ENCODE measurements around the gene E4F1. TPM values are rescaled to one million over a fixed set of nuclear protein-coding genes. Genes with fewer than 3 reads are reported as not detected.

E4F1 gene
- total and polyA plus RNA-seq, 2 of the 8 experiments (the other 6 are each of a cell fraction or from before 2014, with no cell fraction given), result 22.2 to 27.0 TPM

DNA sequence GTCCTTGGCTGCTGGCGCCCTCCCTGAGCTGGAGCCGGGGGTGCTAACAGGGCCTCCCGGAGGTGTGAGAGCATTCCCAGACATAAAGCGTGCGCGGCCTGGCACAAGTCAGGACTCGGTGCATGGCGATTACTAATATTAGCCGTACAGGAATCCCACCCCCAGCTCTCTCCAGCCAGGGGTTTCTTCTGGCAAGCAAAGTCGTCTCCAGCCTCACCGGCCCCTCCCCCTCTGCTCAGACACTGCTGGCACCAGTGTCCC is 32.0 kb upstream of the E4F1 start:
- H4K5ac ChIP-seq (ENCODE audit: insufficient read length, low read depth, low read length), result no peak overlapping the region
- H3K27me3 ChIP-seq (replicated peaks in 1 of 4; ENCODE audit: control insufficient read depth in 3 of 4, extremely low read depth in 1 of 4, insufficient read depth in 3 of 4, low read length in 3 of 4), result peaks cover 0 to 7% (median 3%) of the 10 kb centered on the region in 4 experiments; a peak in 4 of 7 replicates
- H3K4me3 ChIP-seq (ENCODE audit: extremely low read depth in 1 of 4, insufficient read depth in 2 of 4, low read depth in 3 of 4, low read length in 4 of 4), result no peak overlapping the region
- no peak overlapping the region for H3K27ac ChIP-seq (ENCODE audit: low read depth, low read length)
- H3K9me3 ChIP-seq (ENCODE audit: insufficient read depth in 2 of 2, low read depth in 1 of 2, low read length in 1 of 2), result no peaks in the 10 kb centered on the region
- WGBS, 2 experiments (ENCODE audit: extremely low coverage in 1 of 2, insufficient coverage in 1 of 2, insufficient read length in 1 of 2, insufficient replicate concordance in 2 of 2, low coverage in 1 of 2, low lambda C conversion rate in 2 of 2, missing lambda C conversion rate in 1 of 2), result 91% methylated on average over 11 of the region's 11 CpGs; no CpG with 5 or more reads in 1 of the 2 experiments
- POLR2A ChIA-PET (ENCODE audit: partially characterized antibody), result interaction anchor here (0.7 to 2.4 kb wide), 9 partner anchors 8 to 198 kb away, joined by 3 to 7 read pairs (median 4); partner anchors contain the start of genes BRICD5, E4F1, ECI1 and PGP
- no peak overlapping the region for H2AK5ac ChIP-seq (ENCODE audit: low read depth, low read length)
- no peak overlapping the region for H4K91ac ChIP-seq (replicated peaks; ENCODE audit: insufficient read length, low read length)
- H3K79me2 ChIP-seq (ENCODE audit: control insufficient read depth in 1 of 2, insufficient read depth in 2 of 2, low read length in 2 of 2), result no peaks in the 10 kb centered on the region
- peaks cover 4 to 11% of the 10 kb centered on the region in 2 experiments for H4K20me1 ChIP-seq (replicated peaks in 1 of 2; ENCODE audit: control insufficient read depth in 1 of 2, insufficient read depth in 2 of 2, low read length in 2 of 2)
- peaks cover 0 to 10% (median 3%) of the 10 kb centered on the region in 4 experiments; a peak in 4 of 7 replicates for H3K4me1 ChIP-seq (replicated peaks in 1 of 4; ENCODE audit: control insufficient read depth in 3 of 4, insufficient read depth in 4 of 4, low read length in 3 of 4)
- H3K4ac ChIP-seq (replicated peaks; ENCODE audit: insufficient read length, low read depth, low read length), result no peak overlapping the region
- H4K8ac ChIP-seq (ENCODE audit: extremely low read depth, insufficient read depth, low read length), result no peak overlapping the region
- peaks cover 4% of the 10 kb centered on the region; the same call in 1 of the 2 replicates for H3K23me2 ChIP-seq (ENCODE audit: low read depth, low read length)
- no peak overlapping the region for H2BK12ac ChIP-seq (ENCODE audit: low read depth, low read length)
- H2AFZ ChIP-seq (ENCODE audit: low read length), result no peak overlapping the region
- DNase-seq (ENCODE audit: low read depth in 1 of 2, low spot score in 2 of 2), result no peak
- no peak overlapping the region for H3K56ac ChIP-seq (replicated peaks; ENCODE audit: insufficient read length, low read depth, low read length)
- no peaks in the 10 kb centered on the region for H3K79me1 ChIP-seq (ENCODE audit: low read depth, low read length)
- H3K9ac ChIP-seq (replicated peaks in 1 of 4; ENCODE audit: extremely low read depth in 1 of 4, low read depth in 3 of 4, low read length in 3 of 4), result no peak overlapping the region; a peak in 1 of 7 replicates
- TF ChIP-seq, protein P1, sequence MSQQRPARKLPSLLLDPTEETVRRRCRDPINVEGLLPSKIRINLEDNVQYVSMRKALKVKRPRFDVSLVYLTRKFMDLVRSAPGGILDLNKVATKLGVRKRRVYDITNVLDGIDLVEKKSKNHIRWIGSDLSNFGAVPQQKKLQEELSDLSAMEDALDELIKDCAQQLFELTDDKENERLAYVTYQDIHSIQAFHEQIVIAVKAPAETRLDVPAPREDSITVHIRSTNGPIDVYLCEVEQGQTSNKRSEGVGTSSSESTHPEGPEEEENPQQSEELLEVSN (IDR thresholded peaks at IDR 0.05), result no peak
- TF ChIP-seq RNF2 (IDR thresholded peaks at IDR 0.05; ENCODE audit: borderline replicate concordance, low read depth, low read length, missing control alignments, poor library complexity, severe bottlenecking), result no peak
- no peak for TF ChIP-seq HDAC6 (IDR thresholded peaks at IDR 0.05; ENCODE audit: low read depth, low read length)
- TF ChIP-seq, protein P2, sequence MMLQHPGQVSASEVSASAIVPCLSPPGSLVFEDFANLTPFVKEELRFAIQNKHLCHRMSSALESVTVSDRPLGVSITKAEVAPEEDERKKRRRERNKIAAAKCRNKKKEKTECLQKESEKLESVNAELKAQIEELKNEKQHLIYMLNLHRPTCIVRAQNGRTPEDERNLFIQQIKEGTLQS (IDR thresholded peaks at IDR 0.05; ENCODE audit: insufficient read depth, low read depth, low read length), result no peak
- TF ChIP-seq SIX5 (IDR thresholded peaks at IDR 0.05; ENCODE audit: low read depth, low read length), result no peak
- TF ChIP-seq ZNF274 (IDR thresholded peaks at IDR 0.05; ENCODE audit: borderline replicate concordance, extremely low read depth, low read length), result no peak
- no peak for TF ChIP-seq TAF1 (IDR thresholded peaks at IDR 0.05; ENCODE audit: low read depth, low read length)
- TF ChIP-seq SP4 (IDR thresholded peaks at IDR 0.05; ENCODE audit: low read length), result no peak
- TF ChIP-seq RBBP5 (IDR thresholded peaks at IDR 0.05; ENCODE audit: borderline replicate concordance, low read depth, low read length), result no peak
- no peak for TF ChIP-seq POLR2AphosphoS5 (IDR thresholded peaks at IDR 0.05; ENCODE audit: low read depth, low read length)
- no peak for TF ChIP-seq YY1 (IDR thresholded peaks at IDR 0.05; ENCODE audit: low read depth, low read length)
- no peak for FAIRE-seq
- no peak overlapping the region for H3K4me2 ChIP-seq (ENCODE audit: insufficient read depth in 1 of 2, low read depth in 2 of 2, low read length in 2 of 2)
- no peak overlapping the region for H3K23ac ChIP-seq (ENCODE audit: insufficient read length)
- no peaks in the 10 kb centered on the region for H3K36me3 ChIP-seq (ENCODE audit: control insufficient read depth in 2 of 4, insufficient read depth in 4 of 4, low read length in 3 of 4)
- H3K18ac ChIP-seq (ENCODE audit: extremely low read depth, low read length), result no peak overlapping the region
- CTCF ChIA-PET (ENCODE audit: partially characterized antibody), result interaction anchor here (1.0 kb wide), 1 partner anchor 31 kb away, joined by 3 read pairs; no protein-coding TSS in a partner anchor
- H2BK15ac ChIP-seq (ENCODE audit: low read length), result no peak overlapping the region
- no peak overlapping the region for H2BK120ac ChIP-seq (replicated peaks; ENCODE audit: low read depth, low read length)
- H2BK20ac ChIP-seq (ENCODE audit: low read length), result no peak overlapping the region
- no peak overlapping the region for H2BK5ac ChIP-seq (ENCODE audit: low read depth, low read length)
- H3K14ac ChIP-seq (ENCODE audit: insufficient read length), result no peak overlapping the region
